Ishikawa (cell line): ENCODE measurements around the gene TTC27.

Source experiments
- CEBPB ChIP-seq: IDR thresholded peaks from 2 replicates; pipeline ENCODE4 v1.6.1; 2012
- CREB1 ChIP-seq: IDR thresholded peaks from 2 replicates; pipeline ENCODE4 v1.6.1; 2012; ENCODE audit warnings: low read depth
- EGR1 ChIP-seq: IDR thresholded peaks from 2 replicates; pipeline ENCODE4 v1.6.1; 2012
- EP300 ChIP-seq: IDR thresholded peaks from 2 replicates; pipeline ENCODE4 v1.6.1; 2012; ENCODE audit warnings: borderline replicate concordance
- FOXM1 ChIP-seq: IDR thresholded peaks from 2 replicates; pipeline ENCODE4 v1.6.1; 2012; ENCODE audit warnings: low read depth, borderline replicate concordance
- MAX ChIP-seq: IDR thresholded peaks from 2 replicates; pipeline ENCODE4 v1.6.1; 2012
- NFIC ChIP-seq: IDR thresholded peaks from 2 replicates; pipeline ENCODE4 v1.6.1; 2012
- RAD21 ChIP-seq: IDR thresholded peaks from 2 replicates; pipeline ENCODE4 v1.6.1; 2012; ENCODE audit warnings: low read depth
- REST ChIP-seq: IDR thresholded peaks from 2 replicates; pipeline ENCODE4 v1.6.1; 2012; ENCODE audit warnings: low read depth, mild to moderate bottlenecking
- TAF1 ChIP-seq: IDR thresholded peaks from 2 replicates; pipeline ENCODE4 v1.6.1; 2012; ENCODE audit warnings: low read depth, mild to moderate bottlenecking
- TCF12 ChIP-seq: IDR thresholded peaks from 2 replicates; pipeline ENCODE4 v1.6.1; 2012; ENCODE audit warnings: low read depth
- TEAD4 ChIP-seq: IDR thresholded peaks from 2 replicates; pipeline ENCODE4 v1.6.1; 2012
- YY1 ChIP-seq: IDR thresholded peaks from 2 replicates; pipeline ENCODE4 v1.6.1; 2012; ENCODE audit warnings: low read depth
- ZBTB7A ChIP-seq: IDR thresholded peaks from 2 replicates; pipeline ENCODE4 v1.6.1; 2012; ENCODE audit warnings: low read depth

- no peak for TF ChIP-seq FOXM1
- no peak for TF ChIP-seq EGR1
- no peak for TF ChIP-seq MAX
- no peak for TF ChIP-seq EP300
- TF ChIP-seq CREB1, result no peak
- TF ChIP-seq YY1, result no peak
- no peak for TF ChIP-seq REST
- no peak for TF ChIP-seq RAD21
- TF ChIP-seq TEAD4, result no peak
- no peak for TF ChIP-seq NFIC
- no peak for TF ChIP-seq TAF1
- no peak for TF ChIP-seq TCF12
- no peak for TF ChIP-seq CEBPB
- TF ChIP-seq ZBTB7A, result no peak
These were observed 114.5 kb downstream of the TTC27 start for GRCh38 chr2:32742376-32742775.
